ENCODE measurements around the gene FGA.

Gene FGA

DNA sequence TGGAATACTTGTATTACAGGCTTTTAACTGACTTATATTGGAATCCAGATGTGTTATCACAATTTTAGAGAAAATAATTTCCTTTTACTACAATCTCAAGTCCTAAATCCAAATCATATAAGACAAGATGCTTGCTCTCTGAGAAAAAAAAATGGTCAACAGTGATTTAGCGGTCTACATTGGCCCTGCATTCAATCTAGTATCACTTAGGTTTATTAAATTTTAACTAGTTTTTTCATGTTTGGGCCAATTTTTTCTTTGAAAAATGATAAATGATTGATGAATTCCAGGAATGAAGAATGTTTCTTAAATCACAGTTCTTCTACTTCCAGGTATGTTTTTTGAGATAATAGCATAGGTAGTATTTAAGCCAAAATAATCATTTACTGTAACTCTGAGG lies 24.7 kb upstream of the FGA start:
- ATAC-seq (replicated peaks) (no peak), DNase-seq (no peak)
- peaks cover 10 to 12% of the 10 kb centered on the region in 2 donors for H3K4me1 Mint-ChIP-seq
- peaks cover 0 to 2% of the 10 kb centered on the region in 2 donors for H3K9me3 Mint-ChIP-seq
- H3K27me3 Mint-ChIP-seq = no peaks in the 10 kb centered on the region
- H3K36me3 Mint-ChIP-seq = no peaks in the 10 kb centered on the region
- H3K27ac Mint-ChIP-seq = no peak overlapping the region
- H3K4me3 Mint-ChIP-seq = no peak overlapping the region

DNA sequence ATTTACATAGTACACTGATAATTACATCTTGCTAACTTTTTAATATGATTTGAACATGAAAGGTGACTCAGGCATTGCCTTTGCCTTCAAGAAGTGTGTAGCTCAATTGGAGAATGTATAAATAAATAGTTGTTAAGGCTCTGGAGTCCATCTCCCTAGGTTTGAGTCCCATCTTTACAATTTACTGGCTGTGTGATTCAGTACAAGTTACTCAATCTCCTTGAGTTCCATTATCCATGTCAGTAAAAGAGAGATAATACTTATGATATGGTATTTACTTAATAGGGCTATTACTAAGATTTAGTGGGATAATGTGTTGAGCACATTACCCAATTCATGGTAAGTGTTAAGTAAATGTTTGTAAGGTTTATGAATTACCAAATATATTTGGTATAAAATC lies 23.8 kb upstream of the FGA start:
- Mint-ChIP-seq H3K4me1 (peaks cover 10 to 12% of the 10 kb centered on the region in 2 donors), H3K27me3 (peaks cover 0 to 1% of the 10 kb centered on the region in 2 donors), H3K36me3 (no peaks in the 10 kb centered on the region), H3K9me3 (peaks cover 0 to 2% of the 10 kb centered on the region in 2 donors), H3K27ac (no peak overlapping the region), H3K4me3 (no peak overlapping the region)
- no peak for ATAC-seq (replicated peaks)
- no peak for DNase-seq

DNA sequence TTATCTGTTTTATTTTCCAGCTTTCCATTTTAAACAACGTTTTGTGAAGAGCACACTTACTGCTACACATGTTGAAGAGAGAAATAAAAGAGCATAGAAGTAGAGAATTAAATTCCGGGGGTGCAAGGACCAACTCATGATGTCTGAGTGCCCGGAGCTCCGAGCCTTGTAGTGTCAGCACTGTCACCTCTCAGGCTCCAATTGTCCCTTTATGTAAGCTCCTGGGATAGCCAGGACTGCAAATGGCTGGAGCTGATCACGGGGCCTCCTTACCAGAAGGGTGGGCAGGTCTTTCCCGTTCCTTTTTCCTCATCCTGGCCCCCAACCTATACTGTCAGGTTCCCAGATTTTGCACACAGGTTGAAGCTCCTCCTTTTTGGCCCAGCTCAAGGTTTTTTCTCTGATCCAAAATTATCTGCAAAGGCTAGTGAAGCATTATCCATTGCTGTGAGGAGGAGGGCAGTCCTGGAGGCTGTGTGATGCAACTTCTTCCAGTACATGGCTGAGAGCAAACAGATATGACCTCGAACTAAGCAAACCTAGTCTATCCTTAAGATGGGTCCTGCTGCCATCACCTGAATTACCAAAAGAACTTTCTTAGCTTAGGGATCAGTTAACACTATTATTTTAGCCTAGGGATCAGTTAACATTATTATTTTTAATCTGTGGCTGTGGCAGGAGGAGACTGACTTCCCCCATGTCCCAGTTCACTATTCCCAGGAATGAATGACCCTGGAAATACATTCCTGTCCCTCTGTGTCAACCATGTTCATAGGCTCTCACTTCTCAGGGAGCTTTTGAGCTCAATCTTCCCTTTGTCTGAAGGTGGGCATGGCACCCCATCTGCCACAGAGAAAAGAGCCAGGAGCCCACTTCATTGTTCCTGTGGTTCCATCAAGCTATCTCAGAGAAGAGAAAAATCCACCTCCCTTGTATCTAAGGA lies 22.2 kb upstream of the FGA start, which contains the start of gene FGG:
FGG (minus strand) TSS at position 185 of the 943 bp plus-strand sequence; CDS start at position 138, 47 bp downstream.
- no peak within 1 kb of the TSS for H3K4me3 Mint-ChIP-seq
- H3K27me3 Mint-ChIP-seq = peaks cover 8 to 11% of the 10 kb centered on the region in 2 donors
- peaks cover 8 to 12% of the 10 kb centered on the region in 2 donors for H3K4me1 Mint-ChIP-seq
- ATAC-seq (replicated peaks) (no peak), DNase-seq (no peak)
- no peaks in the 10 kb centered on the region for H3K36me3 Mint-ChIP-seq
- no peak within 1 kb of the TSS for H3K27ac Mint-ChIP-seq
- peaks cover 0 to 2% of the 10 kb centered on the region in 2 donors for H3K9me3 Mint-ChIP-seq

DNA sequence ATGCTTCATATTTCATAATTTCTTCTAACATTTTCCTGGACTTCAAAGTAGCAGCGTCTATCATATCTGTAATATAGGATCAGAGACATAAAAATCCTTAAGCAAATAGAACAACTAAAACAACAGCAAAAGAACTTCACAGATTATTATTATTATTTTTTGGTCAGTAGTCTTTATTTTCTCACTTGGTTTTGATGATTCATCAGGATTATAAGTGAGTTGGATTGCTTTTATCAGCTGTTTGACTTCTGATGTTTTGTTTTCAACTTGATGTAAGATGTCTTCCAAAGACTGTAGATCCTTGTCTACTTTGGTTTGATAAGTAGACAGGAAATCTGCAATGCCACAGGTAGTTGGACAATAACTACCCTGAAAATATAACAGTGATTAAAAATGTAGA lies 21.3 kb upstream of the FGA start:
- peaks cover 4 to 8% of the 10 kb centered on the region in 2 donors for H3K4me1 Mint-ChIP-seq
- H3K27ac Mint-ChIP-seq = no peak overlapping the region

DNA sequence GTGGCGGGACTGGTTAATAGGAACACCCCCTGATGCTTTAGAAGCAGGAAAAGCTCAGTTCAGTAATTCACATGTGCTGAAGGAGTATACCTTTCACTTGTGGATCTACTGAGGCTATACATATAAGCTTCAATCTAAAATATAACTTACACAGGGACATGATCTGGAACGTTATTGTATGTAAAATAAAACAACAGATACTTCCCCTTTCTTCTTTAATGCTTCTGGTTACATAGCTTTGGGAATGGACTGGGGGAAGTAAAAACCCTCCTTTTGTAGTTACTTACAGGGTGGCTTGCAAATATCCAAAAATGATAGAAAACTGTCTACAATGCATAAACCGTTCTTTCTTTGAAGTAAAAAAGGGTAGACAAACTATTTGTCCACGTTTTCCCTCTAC lies 20.0 kb upstream of the FGA start:
- no peak for ATAC-seq (replicated peaks)
- Mint-ChIP-seq H3K9me3 (no peaks in the 10 kb centered on the region), H3K36me3 (no peaks in the 10 kb centered on the region), H3K27ac (no peak overlapping the region), H3K4me1 (no peaks in the 10 kb centered on the region), H3K27me3 (peaks cover 12% of the 10 kb centered on the region in 2 donors), H3K4me3 (no peak overlapping the region)
- no peak for DNase-seq

More for the DNA sequence above, 21.3 kb upstream of the FGA start:
- peaks cover 0 to under 1% of the 10 kb centered on the region in 2 donors for H3K9me3 Mint-ChIP-seq
- DNase-seq = no peak
- H3K27me3 Mint-ChIP-seq = peaks cover 8 to 11% of the 10 kb centered on the region in 2 donors
- no peaks in the 10 kb centered on the region for H3K36me3 Mint-ChIP-seq
- no peak overlapping the region for H3K4me3 Mint-ChIP-seq
- ATAC-seq (replicated peaks) = no peak

DNA sequence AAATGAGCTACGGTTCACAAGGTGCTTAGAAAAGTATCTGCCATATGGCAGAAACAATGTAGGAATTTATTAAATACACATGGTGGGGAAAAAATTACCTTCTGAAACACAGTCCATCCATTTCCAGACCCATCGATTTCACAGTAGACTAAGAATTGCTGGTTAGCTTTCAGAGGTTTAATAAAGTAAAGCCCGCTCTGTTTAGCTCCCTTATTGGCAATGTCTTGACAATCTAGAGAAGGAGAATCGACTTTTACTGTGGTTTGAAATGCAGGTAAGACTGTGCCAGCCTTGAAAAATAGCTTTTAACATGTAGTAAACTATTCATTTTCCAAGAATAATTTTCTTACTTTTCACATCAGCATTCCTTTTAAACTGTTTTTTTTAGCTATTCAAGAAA lies 19.0 kb upstream of the FGA start:
- Mint-ChIP-seq H3K27me3 (peaks cover 22% of the 10 kb centered on the region in 2 donors), H3K36me3 (no peaks in the 10 kb centered on the region), H3K4me1 (no peaks in the 10 kb centered on the region), H3K4me3 (no peak overlapping the region), H3K27ac (no peak overlapping the region), H3K9me3 (no peaks in the 10 kb centered on the region)
- ATAC-seq (replicated peaks) (no peak), DNase-seq (no peak)

DNA sequence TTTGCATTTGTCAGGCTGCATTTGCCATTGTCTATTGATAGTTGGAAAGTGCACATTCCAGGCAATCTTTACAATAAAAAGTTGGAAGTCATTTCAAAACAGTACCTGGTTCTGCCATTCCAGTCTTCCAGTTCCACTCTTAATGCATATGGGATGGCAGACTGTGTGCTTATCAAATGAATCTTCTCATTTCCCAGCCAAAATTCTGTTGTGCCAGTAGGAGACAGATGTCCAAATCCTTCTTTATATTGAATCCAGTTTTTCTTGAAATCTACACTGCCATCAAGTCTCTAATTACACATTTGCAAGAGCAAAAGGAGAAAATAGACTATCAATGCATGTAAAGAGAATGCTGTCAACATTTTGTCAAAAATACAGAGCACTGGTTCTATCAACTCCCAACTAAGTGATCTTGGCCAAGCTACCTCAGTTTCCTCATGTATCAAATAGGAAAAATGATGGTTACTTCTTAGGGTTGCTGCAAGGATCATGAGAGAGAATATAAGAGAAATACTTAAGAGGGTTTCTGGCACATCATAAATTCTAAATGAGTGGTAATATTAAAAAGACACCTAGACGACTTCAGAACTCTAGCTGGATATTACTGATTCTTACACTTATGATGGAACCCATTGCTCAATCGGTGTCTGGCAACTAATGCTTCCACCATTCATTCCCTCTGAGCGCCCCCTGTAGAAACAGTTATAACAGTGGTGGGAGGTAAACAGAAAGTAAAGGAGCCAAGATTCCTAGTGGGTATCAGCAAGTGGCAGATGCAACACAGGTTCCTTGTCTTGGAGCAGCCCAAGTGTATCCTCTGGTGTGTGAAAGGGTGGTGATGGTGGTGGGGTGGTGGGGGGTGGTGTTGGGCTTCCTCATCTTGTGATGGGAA lies 18.1 kb upstream of the FGA start:
- H3K9me3 Mint-ChIP-seq = no peaks in the 10 kb centered on the region
- no peak overlapping the region for H3K27ac Mint-ChIP-seq
- H3K4me3 Mint-ChIP-seq = no peak overlapping the region
- no peak for DNase-seq
- no peaks in the 10 kb centered on the region for H3K36me3 Mint-ChIP-seq
- H3K27me3 Mint-ChIP-seq = peaks cover 22% of the 10 kb centered on the region in 2 donors
- no peak for ATAC-seq (replicated peaks)
- H3K4me1 Mint-ChIP-seq = no peaks in the 10 kb centered on the region

DNA sequence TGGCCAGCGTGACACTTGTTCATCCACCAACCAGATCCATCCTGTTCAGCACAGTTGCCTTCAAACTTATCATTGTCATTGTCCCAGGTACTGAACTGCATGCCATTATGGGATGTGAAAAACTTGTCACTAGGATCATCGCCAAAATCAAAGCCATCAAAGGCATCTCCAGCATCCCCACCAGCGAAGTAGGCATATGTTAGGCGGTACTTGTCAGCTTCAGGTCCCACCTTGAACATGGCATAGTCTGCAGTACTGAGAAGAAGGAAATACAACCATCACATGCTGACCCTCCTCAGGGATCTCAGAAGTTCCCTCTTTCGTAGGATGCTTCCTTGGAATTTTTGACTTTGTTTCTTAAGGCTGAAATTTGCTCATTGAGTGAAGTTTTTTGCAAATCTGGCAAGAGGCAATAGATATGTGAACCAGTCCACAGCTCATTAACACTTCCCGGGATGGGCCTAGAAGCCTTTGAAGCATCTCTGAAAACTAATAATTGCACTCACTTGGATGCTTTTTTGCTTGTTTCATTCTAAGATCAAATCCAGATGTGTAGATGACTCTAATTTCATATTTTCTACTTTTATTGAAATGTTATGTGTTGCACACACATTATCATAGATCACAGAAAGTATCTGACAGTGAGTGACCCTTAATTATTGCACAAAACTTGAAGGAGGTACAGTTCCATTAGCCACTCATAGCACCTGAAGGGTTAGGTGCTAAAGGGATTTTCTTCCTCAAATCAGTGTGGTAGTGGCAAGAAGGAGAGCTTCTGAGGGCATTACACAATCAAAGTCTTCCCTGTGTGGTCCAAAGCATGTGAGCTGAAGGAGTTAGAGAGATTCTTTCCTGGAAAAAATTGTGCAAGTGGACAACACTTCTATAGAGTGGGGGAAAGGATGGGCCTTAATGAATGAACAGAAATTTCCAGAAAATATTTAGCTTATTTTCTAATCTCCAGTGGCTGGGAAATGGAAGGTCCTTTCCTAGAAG lies 16.5 kb upstream of the FGA start:
- no peak overlapping the region for H3K27ac Mint-ChIP-seq
- no peak overlapping the region for H3K4me3 Mint-ChIP-seq
- ATAC-seq (replicated peaks) (no peak), DNase-seq (no peak)
- no peaks in the 10 kb centered on the region for H3K4me1 Mint-ChIP-seq
- H3K9me3 Mint-ChIP-seq = no peaks in the 10 kb centered on the region
- H3K27me3 Mint-ChIP-seq = peaks cover 22 to 27% of the 10 kb centered on the region in 2 donors
- no peaks in the 10 kb centered on the region for H3K36me3 Mint-ChIP-seq

DNA sequence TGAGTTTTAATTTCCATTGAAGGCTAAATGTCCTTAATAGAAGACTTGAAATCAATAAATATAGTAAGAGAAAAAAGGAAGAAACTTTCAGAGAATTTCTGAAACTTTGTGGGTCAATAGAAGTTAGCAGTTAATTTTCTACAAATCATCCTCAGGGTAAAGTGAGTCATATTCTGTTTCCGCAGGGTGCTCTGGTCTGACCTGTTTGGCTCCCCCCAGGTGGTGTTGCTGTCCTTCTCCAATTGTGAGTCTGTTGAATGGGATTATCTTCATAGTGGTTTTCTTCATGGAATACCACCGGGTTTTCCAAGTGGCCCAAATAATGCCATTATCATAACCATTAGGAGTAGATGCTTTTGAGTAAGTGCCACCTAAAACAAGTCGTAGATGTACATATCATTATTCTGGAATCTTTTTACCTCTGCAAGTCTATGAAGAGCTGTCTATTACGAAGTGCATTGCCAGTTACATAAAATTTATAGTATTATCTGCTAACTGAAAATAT lies 14.2 kb upstream of the FGA start:
- Mint-ChIP-seq H3K9me3 (no peaks in the 10 kb centered on the region), H3K4me3 (no peak overlapping the region), H3K27me3 (peaks cover 22 to 33% of the 10 kb centered on the region in 2 donors), H3K4me1 (no peaks in the 10 kb centered on the region), H3K36me3 (no peaks in the 10 kb centered on the region), H3K27ac (no peak overlapping the region)
- DNase-seq (no peak), ATAC-seq (replicated peaks) (no peak)

DNA sequence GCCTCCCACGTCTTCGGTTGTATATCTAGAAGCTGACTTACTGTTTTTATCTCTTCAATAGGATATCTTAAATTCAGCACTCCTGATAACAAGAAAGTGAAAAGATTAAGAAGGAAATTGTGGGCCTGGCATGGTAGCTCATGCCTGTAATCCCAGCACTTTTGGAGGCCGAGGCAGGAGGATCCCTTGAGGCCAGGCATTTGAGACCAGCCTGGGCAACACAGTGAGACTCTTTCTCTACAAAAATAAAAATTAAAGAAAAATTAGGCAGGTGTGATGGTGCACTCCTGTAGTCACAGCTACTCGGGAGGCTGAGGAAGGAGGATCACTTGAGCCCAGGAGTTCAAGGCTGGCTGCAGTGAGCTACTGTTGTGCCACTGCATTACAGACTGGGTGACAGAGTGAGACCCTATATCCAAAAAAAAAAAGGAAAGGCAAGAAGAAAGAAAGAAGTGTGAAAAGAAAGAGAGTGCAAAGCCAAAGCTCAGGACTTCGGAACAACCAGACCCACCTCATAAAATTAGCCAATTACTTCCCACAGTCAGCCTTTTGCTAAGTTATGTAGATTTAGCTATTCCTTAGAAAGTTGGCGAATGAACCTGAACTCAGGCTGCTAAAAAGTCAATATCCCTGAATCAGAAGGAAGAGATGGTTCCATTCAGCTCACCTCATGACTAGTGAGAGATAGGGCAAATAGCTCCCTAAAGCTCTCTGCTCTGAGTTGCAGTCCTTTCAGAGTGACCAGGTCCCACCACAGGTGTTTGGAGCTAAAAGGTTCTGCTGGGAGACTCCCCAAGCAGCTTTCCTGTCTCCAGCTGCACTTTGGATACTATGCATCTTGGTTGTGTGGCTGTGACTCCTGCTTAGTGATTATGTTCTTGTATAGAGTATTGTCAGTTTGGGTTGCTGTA lies 12.7 kb upstream of the FGA start:
- ATAC-seq (replicated peaks) = no peak
- H3K27me3 Mint-ChIP-seq = peaks cover 11 to 28% of the 10 kb centered on the region in 2 donors

DNA sequence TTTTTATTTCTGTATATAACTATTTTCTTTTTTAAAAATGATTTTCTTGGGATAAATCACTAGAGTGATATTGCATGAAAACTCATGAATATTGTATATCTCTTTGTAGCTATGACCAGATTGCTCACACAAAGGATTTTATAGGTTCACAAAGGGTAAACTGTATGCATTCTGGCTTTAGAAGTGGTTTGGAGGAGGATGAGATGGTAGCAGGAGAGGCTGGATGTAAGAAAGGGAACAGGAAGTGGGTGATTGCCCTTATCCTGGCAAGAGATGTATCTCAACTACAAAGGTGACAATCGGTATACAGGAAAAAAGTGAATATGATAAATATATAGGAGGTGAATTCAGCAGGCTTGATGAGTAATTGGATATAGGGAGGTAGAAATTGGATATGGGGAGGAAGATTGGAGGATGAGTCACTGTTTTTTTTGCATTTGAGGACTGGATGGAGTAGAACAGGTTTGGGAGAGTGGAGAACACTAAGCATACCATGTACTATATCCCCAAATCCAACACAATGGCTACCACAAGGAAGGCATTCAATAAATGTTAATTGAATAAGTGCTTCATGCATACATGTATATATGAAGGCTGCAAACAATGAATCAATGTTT lies 12.0 kb upstream of the FGA start:
- no peaks in the 10 kb centered on the region for H3K36me3 Mint-ChIP-seq
- no peak for DNase-seq
- H3K27ac Mint-ChIP-seq = no peak overlapping the region
- H3K9me3 Mint-ChIP-seq = no peaks in the 10 kb centered on the region
- H3K27me3 Mint-ChIP-seq = peaks cover 11 to 30% of the 10 kb centered on the region in 2 donors
- no peak overlapping the region for H3K4me3 Mint-ChIP-seq
- no peaks in the 10 kb centered on the region for H3K4me1 Mint-ChIP-seq
- no peak for ATAC-seq (replicated peaks)

More for the DNA sequence above, 12.7 kb upstream of the FGA start:
- H3K4me3 Mint-ChIP-seq = no peak overlapping the region
- no peaks in the 10 kb centered on the region for H3K4me1 Mint-ChIP-seq
- DNase-seq = no peak
- no peaks in the 10 kb centered on the region for H3K9me3 Mint-ChIP-seq
- H3K36me3 Mint-ChIP-seq = no peaks in the 10 kb centered on the region
- no peak overlapping the region for H3K27ac Mint-ChIP-seq

Data from stimulated activated naive B cell treated with anti-CD40 and anti-IgM and Interleukin-4, amounts not matched to agents 10 μg/mL and 1 μg/mL and 100 μg/mL, for 72 hours (primary cell).